Immature natural killer cell (primary cell): ENCODE measurements around the gene CEP72. TPM values are rescaled to one million over a fixed set of nuclear protein-coding genes. Genes with fewer than 3 reads are reported as not detected.
A peak's percentile ranks its signal among the peaks of the same experiment; 100 is the strongest.

ENCODE experiments used
- DNase-seq, 3 donors: peaks; one replicate each; pipeline ENCODE4 v3.0.0; 2022; ENCODE audit warnings: mixed read lengths in 1 of 3
- H3K27ac Mint-ChIP-seq, 6 donors: one replicate each; pipeline ENCODE4 v1.8.0; 2020; ENCODE audit warnings: mixed read lengths in 6 of 6, mild to moderate bottlenecking in 5 of 6, inconsistent platforms in 4 of 6, moderate library complexity in 3 of 6
- H3K27me3 Mint-ChIP-seq, 3 donors: one replicate each; pipeline ENCODE4 v1.8.0; 2020 to 2021; ENCODE audit warnings: low read depth in 3 of 3, mild to moderate bottlenecking in 3 of 3, mixed read lengths in 3 of 3, moderate library complexity in 3 of 3, inconsistent platforms in 1 of 3
- H3K36me3 Mint-ChIP-seq, 3 donors: one replicate each; pipeline ENCODE4 v1.8.0; 2020; ENCODE audit warnings: mixed read lengths in 3 of 3, inconsistent platforms in 2 of 3, mild to moderate bottlenecking in 2 of 3
- H3K4me1 Mint-ChIP-seq, 2 donors: one replicate each; pipeline ENCODE4 v1.8.0; 2020; ENCODE audit warnings: inconsistent platforms in 2 of 2, mild to moderate bottlenecking in 2 of 2, mixed read lengths in 2 of 2, moderate library complexity in 1 of 2
- H3K4me3 Mint-ChIP-seq, 5 donors: one replicate each; pipeline ENCODE4 v1.8.0; 2020; ENCODE audit warnings: mild to moderate bottlenecking in 5 of 5, mixed read lengths in 5 of 5, inconsistent platforms in 3 of 5, moderate library complexity in 3 of 5
- H3K9me3 Mint-ChIP-seq, 6 donors: one replicate each; pipeline ENCODE4 v1.8.0; 2020; ENCODE audit warnings: mild to moderate bottlenecking in 6 of 6, mixed read lengths in 6 of 6, inconsistent platforms in 4 of 6, moderate library complexity in 3 of 6
- polyA plus RNA-seq, 3 donors: library from polyadenylated mRNA; unstranded; fragments of 300-500 nt; fragmentation: Illumina TruSeq; gene quantifications; one replicate each; pipeline ENCODE4 v1.2.3, GENCODE V29; 2021

The CEP72 gene
- polyA plus RNA-seq, 3 donors from 2014 or later = 1.9 to 4.0 (median 2.5) TPM

GRCh38 chr5:607541-608428, 4.4 kb upstream of the CEP72 start:
- Mint-ChIP-seq H3K9me3 (no peaks in the 10 kb centered on the region), H3K4me3 (peak overlapping the region in 2 of 5 donors; percentile 41 to 51), H3K4me1 (peaks cover 19% of the 10 kb centered on the region in 2 donors), H3K27me3 (peaks cover 2 to 3% (median 3%) of the 10 kb centered on the region in 3 donors), H3K27ac (peak overlapping the region in 1 of 6 donors; percentile 73), H3K36me3 (no peaks in the 10 kb centered on the region)
- no peak for DNase-seq

- Mint-ChIP-seq H3K36me3 (no peaks in the 10 kb centered on the region), H3K4me1 (peaks cover 23% of the 10 kb centered on the region in 2 donors), H3K27ac (no peak overlapping the region), H3K4me3 (no peak overlapping the region), H3K9me3 (no peaks in the 10 kb centered on the region), H3K27me3 (peaks cover 2 to 5% (median 3%) of the 10 kb centered on the region in 3 donors)
- no peak for DNase-seq
These were observed 3.4 kb upstream of the CEP72 start for GRCh38 chr5:608429-609370.

GRCh38 chr5:609506-609905, 2.6 kb upstream of the CEP72 start:
- peaks cover 24 to 32% of the 10 kb centered on the region in 2 donors for H3K4me1 Mint-ChIP-seq
- no peak for DNase-seq
- peak overlapping the region in 1 of 5 donors; percentile 37 for H3K4me3 Mint-ChIP-seq

GRCh38 chr5:610011-610743, 2.0 kb upstream of the CEP72 start:
- H3K27me3 Mint-ChIP-seq = peaks cover 2 to 5% (median 3%) of the 10 kb centered on the region in 3 donors
- H3K36me3 Mint-ChIP-seq = no peaks in the 10 kb centered on the region
- peaks cover 24 to 37% of the 10 kb centered on the region in 2 donors for H3K4me1 Mint-ChIP-seq
- no peaks in the 10 kb centered on the region for H3K9me3 Mint-ChIP-seq
- no peak for DNase-seq
- peak overlapping the region in 3 of 5 donors; percentile 75 to 83 (median 80) for H3K4me3 Mint-ChIP-seq
- no peak overlapping the region for H3K27ac Mint-ChIP-seq

More at GRCh38 chr5:609506-609905, 2.6 kb upstream of the CEP72 start:
- Mint-ChIP-seq H3K27me3 (peaks cover 2 to 5% (median 3%) of the 10 kb centered on the region in 3 donors), H3K9me3 (no peaks in the 10 kb centered on the region), H3K36me3 (no peaks in the 10 kb centered on the region), H3K27ac (no peak overlapping the region)

GRCh38 chr5:610744-611730, 1.1 kb upstream of the CEP72 start:
- Mint-ChIP-seq H3K4me1 (peaks cover 24 to 37% of the 10 kb centered on the region in 2 donors), H3K4me3 (peak overlapping the region; percentile 64 to 86 (median 80)), H3K9me3 (no peaks in the 10 kb centered on the region), H3K27me3 (peaks cover 3 to 5% (median 4%) of the 10 kb centered on the region in 3 donors), H3K36me3 (peaks cover 0 to 6% (median 5%) of the 10 kb centered on the region in 3 donors), H3K27ac (peak overlapping the region in 5 of 6 donors; percentile 14 to 65 (median 28))
- DNase-seq = no peak

GRCh38 chr5:612498-613424, 621 bp downstream of the CEP72 start:
- Mint-ChIP-seq H3K27me3 (peaks cover 3 to 5% (median 4%) of the 10 kb centered on the region in 3 donors), H3K36me3 (peaks cover 0 to 9% (median 5%) of the 10 kb centered on the region in 3 donors), H3K9me3 (no peaks in the 10 kb centered on the region), H3K4me1 (peaks cover 22 to 36% of the 10 kb centered on the region in 2 donors), H3K4me3 (peak overlapping the region; percentile 84 to 98 (median 96)), H3K27ac (peak overlapping the region; percentile 79 to 93 (median 84))
- no peak for DNase-seq

- Mint-ChIP-seq H3K36me3 (peaks cover 0 to 22% (median 9%) of the 10 kb centered on the region in 3 donors), H3K27ac (no peak overlapping the region), H3K27me3 (peaks cover 0 to 6% (median 6%) of the 10 kb centered on the region in 3 donors), H3K9me3 (no peaks in the 10 kb centered on the region), H3K4me3 (no peak overlapping the region), H3K4me1 (peaks cover 11 to 27% of the 10 kb centered on the region in 2 donors)
- no peak for DNase-seq
These were observed 4.4 kb downstream of the CEP72 start for GRCh38 chr5:616484-617039.

GRCh38 chr5:617896-618295, 5.8 kb downstream of the CEP72 start:
- H3K36me3 Mint-ChIP-seq = peaks cover 0 to 26% (median 9%) of the 10 kb centered on the region in 3 donors
- H3K27ac Mint-ChIP-seq = no peak overlapping the region
- H3K9me3 Mint-ChIP-seq = no peaks in the 10 kb centered on the region
- DNase-seq = no peak
- H3K4me1 Mint-ChIP-seq = peaks cover 7 to 22% of the 10 kb centered on the region in 2 donors
- H3K27me3 Mint-ChIP-seq = peaks cover 0 to 6% (median 4%) of the 10 kb centered on the region in 3 donors
- H3K4me3 Mint-ChIP-seq = no peak overlapping the region

GRCh38 chr5:618450-618849, 6.3 kb downstream of the CEP72 start:
- DNase-seq = no peak
- H3K27ac Mint-ChIP-seq = no peak overlapping the region
- no peak overlapping the region for H3K4me3 Mint-ChIP-seq
- peaks cover 4 to 18% of the 10 kb centered on the region in 2 donors for H3K4me1 Mint-ChIP-seq
- peaks cover 0 to 26% (median 9%) of the 10 kb centered on the region in 3 donors for H3K36me3 Mint-ChIP-seq
- H3K27me3 Mint-ChIP-seq = peaks cover 0 to 6% (median 2%) of the 10 kb centered on the region in 3 donors
- H3K9me3 Mint-ChIP-seq = no peaks in the 10 kb centered on the region

GRCh38 chr5:619444-619843, 7.3 kb downstream of the CEP72 start:
- no peak for DNase-seq
- peaks cover 0 to 6% (median 2%) of the 10 kb centered on the region in 3 donors for H3K27me3 Mint-ChIP-seq
- H3K4me1 Mint-ChIP-seq = peaks cover 3 to 11% of the 10 kb centered on the region in 2 donors
- H3K4me3 Mint-ChIP-seq = no peak overlapping the region
- no peaks in the 10 kb centered on the region for H3K9me3 Mint-ChIP-seq
- H3K27ac Mint-ChIP-seq = no peak overlapping the region
- peaks cover 0 to 28% (median 9%) of the 10 kb centered on the region in 3 donors for H3K36me3 Mint-ChIP-seq

- Mint-ChIP-seq H3K27ac (no peak overlapping the region), H3K9me3 (no peaks in the 10 kb centered on the region), H3K36me3 (peaks cover 0 to 33% (median 9%) of the 10 kb centered on the region in 3 donors), H3K4me3 (no peak overlapping the region), H3K4me1 (peaks cover 3 to 5% of the 10 kb centered on the region in 2 donors), H3K27me3 (peaks cover 0 to 3% (median 2%) of the 10 kb centered on the region in 3 donors)
- DNase-seq = no peak
These were observed 8.0 kb downstream of the CEP72 start for GRCh38 chr5:620152-620551.
